A204.1 (cell line): ENCODE results near the gene UGT1A10.

Experiments
- FAIRE-seq: peaks from 2 replicates; lab custom pipeline; 2012; peaks lifted over from hg19 to GRCh38; lab: Jason Lieb, UNC

The UGT1A10 gene

GRCh38 chr2:233807966-233808935 lies 172.0 kb downstream of the UGT1A10 start:
- FAIRE-seq, result no peak

GRCh38 chr2:233810385-233810784 lies 174.1 kb downstream of the UGT1A10 start:
- no peak for FAIRE-seq

- no peak for FAIRE-seq
Measured at GRCh38 chr2:233811087-233811486, 174.8 kb downstream of the UGT1A10 start.

GRCh38 chr2:233811732-233812131 lies 175.5 kb downstream of the UGT1A10 start:
- no peak for FAIRE-seq

GRCh38 chr2:233813236-233814055 lies 177.2 kb downstream of the UGT1A10 start:
- FAIRE-seq, result no peak

GRCh38 chr2:233814056-233814835 lies 178.0 kb downstream of the UGT1A10 start:
- no peak for FAIRE-seq

- no peak for FAIRE-seq
Measured at GRCh38 chr2:233815861-233816260, 179.6 kb downstream of the UGT1A10 start.

GRCh38 chr2:233816334-233816733 lies 180.1 kb downstream of the UGT1A10 start:
- FAIRE-seq, result no peak

- no peak for FAIRE-seq
Measured at GRCh38 chr2:233816771-233817170, 180.5 kb downstream of the UGT1A10 start.

- FAIRE-seq, result no peak
Measured at GRCh38 chr2:233817361-233817911, 181.2 kb downstream of the UGT1A10 start.

GRCh38 chr2:233817995-233818638 lies 181.9 kb downstream of the UGT1A10 start:
- no peak for FAIRE-seq

GRCh38 chr2:233818639-233819621 lies 182.7 kb downstream of the UGT1A10 start:
- no peak for FAIRE-seq

- FAIRE-seq, result no peak
Measured at GRCh38 chr2:233819884-233820773, 183.9 kb downstream of the UGT1A10 start.

- FAIRE-seq, result no peak
Measured at GRCh38 chr2:233820774-233821105, 184.5 kb downstream of the UGT1A10 start.

- FAIRE-seq, result no peak
Measured at GRCh38 chr2:233821196-233821595, 184.9 kb downstream of the UGT1A10 start.

GRCh38 chr2:233821709-233822100 lies 185.5 kb downstream of the UGT1A10 start:
- no peak for FAIRE-seq

GRCh38 chr2:233822101-233822771 lies 186.0 kb downstream of the UGT1A10 start:
- no peak for FAIRE-seq
